Camera-type eye (tissue), 1 donor: ENCODE results near the gene RIN2. TPM values are rescaled to one million over a fixed set of nuclear protein-coding genes. Genes with fewer than 3 reads are reported as not detected.

ENCODE experiments used
- total RNA-seq: library from RNA; depleted of rRNA; stranded (reverse); fragments of >200 nt; gene quantifications from one replicate; pipeline ENCODE4 v1.2.3, GENCODE V29; 2014

RIN2 gene
- total RNA-seq, result 52.7 TPM

GRCh38 chr20:19758133-19758500 lies at the start of gene RIN2:
Gene RIN2, plus strand, starts transcription at chr20:19758258. Its CDS starts 131,344 bp downstream, at chr20:19889602.

